IMR-90 (cell line): ENCODE data around the gene RPL26. TPM values are rescaled to one million over a fixed set of nuclear protein-coding genes. Genes with fewer than 3 reads are reported as not detected.

ENCODE experiments used
- ATAC-seq: fragments of 200-7000 bp; cut with Tn5 transposase; 2 replicates; pipeline ENCODE4 v1.9.1; 2020; ENCODE audit warnings: low read depth, mild to moderate bottlenecking, moderate library complexity
- BruUV-seq: library from RNA; stranded (reverse); fragments of 400-500 nt; replicated peaks from 2 replicates; lab custom pipeline; 2021; lab: Mats Ljungman, UMichigan
- CTCF ChIA-PET: fragments of 300-600 bp; formaldehyde crosslinking; extraction: SDS; loops from one replicate; lab custom pipeline; 2021; ENCODE audit warnings: antibody characterized with exemption; lab: Yijun Ruan, JAX
- POLR2A ChIA-PET: fragments of 300-600 bp; sonication (Branson Sonifier 250); formaldehyde crosslinking; loops from one replicate; lab custom pipeline; 2022; ENCODE audit warnings: antibody characterized with exemption; ENCODE audit not compliant: unreplicated experiment; lab: Charles Lee
- DNase-seq: peaks from one replicate; pipeline ENCODE4 v3.0.0; 2013
- H2AFZ ChIP-seq: replicated peaks from 2 replicates; pipeline ENCODE3; 2013; ENCODE audit warnings: low read length, mild to moderate bottlenecking; ENCODE audit not compliant: poor library complexity
- H2AK5ac ChIP-seq: 2 replicates; pipeline ENCODE4 v1.6.1; 2013; ENCODE audit warnings: low read depth, low read length, inconsistent platforms
- H2AK9ac ChIP-seq: replicated peaks from 2 replicates; pipeline ENCODE3; 2013; ENCODE audit warnings: mild to moderate bottlenecking, low read depth, low read length, moderate library complexity; ENCODE audit not compliant: poor library complexity
- H2BK120ac ChIP-seq: 2 replicates; pipeline ENCODE4 v1.6.1; 2013; ENCODE audit warnings: low read depth, low read length, inconsistent platforms
- H2BK15ac ChIP-seq: 3 replicates; pipeline ENCODE4 v1.6.1; 2013; ENCODE audit warnings: low read depth, low read length, inconsistent platforms
- H2BK20ac ChIP-seq: 2 replicates; pipeline ENCODE4 v1.6.1; 2013; ENCODE audit warnings: low read depth, mild to moderate bottlenecking, inconsistent platforms, low read length, moderate library complexity
- H2BK5ac ChIP-seq: 2 replicates; pipeline ENCODE4 v1.6.1; 2013; ENCODE audit warnings: mild to moderate bottlenecking, low read depth, low read length, inconsistent platforms; ENCODE audit not compliant: poor library complexity, severe bottlenecking
- H3K14ac ChIP-seq: replicated peaks from 2 replicates; pipeline ENCODE4 v1.6.1; 2013; ENCODE audit warnings: low read depth, low read length, inconsistent platforms
- H3K18ac ChIP-seq: 2 replicates; pipeline ENCODE4 v1.6.1; 2013; ENCODE audit warnings: low read depth, low read length, control low read depth
- H3K23ac ChIP-seq: 2 replicates; pipeline ENCODE4 v1.6.1; 2013; ENCODE audit warnings: low read depth, low read length, inconsistent platforms
- H3K27ac ChIP-seq: 2 replicates; pipeline ENCODE4 v1.5.1; 2013; ENCODE audit warnings: mild to moderate bottlenecking, control low read depth, low read length; ENCODE audit not compliant: insufficient read depth
- H3K27me3 ChIP-seq: 2 replicates; pipeline ENCODE4 v1.6.1; 2013; ENCODE audit warnings: low read length; ENCODE audit not compliant: control insufficient read depth, insufficient read depth
- H3K36me3 ChIP-seq: 2 replicates; pipeline ENCODE4 v1.6.1; 2013; ENCODE audit warnings: low read length, mixed read lengths; ENCODE audit not compliant: control insufficient read depth, insufficient read depth
- H3K4ac ChIP-seq: 2 replicates; pipeline ENCODE4 v1.6.1; 2013; ENCODE audit warnings: low read depth, low read length, inconsistent platforms
- H3K4me1 ChIP-seq: 2 replicates; pipeline ENCODE4 v1.6.1; 2013; ENCODE audit warnings: low read length, mixed read lengths; ENCODE audit not compliant: control insufficient read depth, insufficient read depth
- H3K4me2 ChIP-seq: 2 replicates; pipeline ENCODE4 v1.6.1; 2013; ENCODE audit warnings: low read depth, mild to moderate bottlenecking, control low read depth, low read length, moderate library complexity
- H3K4me3 ChIP-seq: 2 replicates; pipeline ENCODE4 v1.5.1; 2013; ENCODE audit warnings: low read depth, mild to moderate bottlenecking, control low read depth, low read length, moderate library complexity; ENCODE audit not compliant: insufficient read depth
- H3K56ac ChIP-seq: 2 replicates; pipeline ENCODE4 v1.6.1; 2013; ENCODE audit warnings: low read length, inconsistent platforms; ENCODE audit not compliant: insufficient read depth; ENCODE audit errors: extremely low read depth
- H3K79me1 ChIP-seq, 2 experiments: 2 replicates each; pipeline ENCODE4 v1.6.1; 2013; ENCODE audit warnings: low read length in 2 of 2, inconsistent platforms in 1 of 2, low read depth in 1 of 2
- H3K9ac ChIP-seq: 2 replicates; pipeline ENCODE4 v1.6.1; 2013; ENCODE audit warnings: low read depth, low read length, control low read depth
- H3K9me1 ChIP-seq: 2 replicates; pipeline ENCODE4 v1.6.1; 2013; ENCODE audit warnings: low read length, inconsistent platforms; ENCODE audit not compliant: insufficient read depth
- H3K9me3 ChIP-seq: 2 replicates; pipeline ENCODE4 v1.6.1; 2013; ENCODE audit warnings: low read length; ENCODE audit not compliant: control insufficient read depth, insufficient read depth
- H4K20me1 ChIP-seq: 2 replicates; pipeline ENCODE4 v1.6.1; 2013; ENCODE audit warnings: low read length, inconsistent platforms; ENCODE audit not compliant: insufficient read depth
- H4K5ac ChIP-seq: 2 replicates; pipeline ENCODE4 v1.6.1; 2013; ENCODE audit warnings: mild to moderate bottlenecking, low read depth, low read length, control low read depth
- H4K8ac ChIP-seq, 2 experiments: 2 replicates each; pipeline ENCODE4 v1.6.1; 2013; ENCODE audit warnings: low read depth in 2 of 2, low read length in 2 of 2, control low read depth in 1 of 2, inconsistent platforms in 1 of 2
- H4K91ac ChIP-seq: 2 replicates; pipeline ENCODE4 v1.6.1; 2013; ENCODE audit warnings: low read depth, low read length, inconsistent platforms; ENCODE audit not compliant: insufficient read depth
- BHLHE40 ChIP-seq: fragments of 150-350 bp; IDR thresholded peaks from 2 replicates; pipeline ENCODE4 v1.6.1; 2016; ENCODE audit warnings: mild to moderate bottlenecking, low read depth, low read length
- CEBPB ChIP-seq: IDR thresholded peaks from 2 replicates; pipeline ENCODE4 v1.6.1; 2012; ENCODE audit warnings: low read depth, low read length, improper control_type of control experiment
- CHD1 ChIP-seq: IDR thresholded peaks from 2 replicates; pipeline ENCODE4 v1.6.1; 2012; ENCODE audit warnings: low read depth, low read length, improper control_type of control experiment
- CTCF ChIP-seq: conservative IDR thresholded peaks from 2 replicates; pipeline ENCODE4 v1.5.1; 2012; ENCODE audit warnings: mild to moderate bottlenecking, low read depth, low read length, improper control_type of control experiment
- ELK1 ChIP-seq: fragments of 150-350 bp; IDR thresholded peaks from 2 replicates; pipeline ENCODE4 v1.6.1; 2016; ENCODE audit warnings: low read depth, mild to moderate bottlenecking, low read length, moderate library complexity, borderline replicate concordance
- FOS ChIP-seq: fragments of 150-350 bp; IDR thresholded peaks from 2 replicates; pipeline ENCODE4 v1.6.1; 2016; ENCODE audit warnings: low read depth, low read length
- MAFK ChIP-seq: IDR thresholded peaks from 2 replicates; pipeline ENCODE4 v1.6.1; 2012; ENCODE audit warnings: low read depth, low read length, improper control_type of control experiment
- MAZ ChIP-seq: IDR thresholded peaks from 2 replicates; pipeline ENCODE4 v1.6.1; 2012; ENCODE audit warnings: low read depth, mild to moderate bottlenecking, low read length, improper control_type of control experiment, moderate library complexity, borderline replicate concordance
- MXI1 ChIP-seq: IDR thresholded peaks from 2 replicates; pipeline ENCODE4 v1.6.1; 2012; ENCODE audit warnings: low read depth, mild to moderate bottlenecking, low read length, moderate library complexity, borderline replicate concordance
- NFE2L2 ChIP-seq: fragments of 150-350 bp; IDR thresholded peaks from 2 replicates; pipeline ENCODE4 v1.6.1; 2016; ENCODE audit warnings: low read depth, mild to moderate bottlenecking, low read length
- POLR2A ChIP-seq: IDR thresholded peaks from 2 replicates; pipeline ENCODE4 v1.6.1; 2012; ENCODE audit warnings: mild to moderate bottlenecking, low read depth, low read length
- RAD21 ChIP-seq: IDR thresholded peaks from 2 replicates; pipeline ENCODE4 v1.6.1; 2012; ENCODE audit warnings: low read length, improper control_type of control experiment
- RCOR1 ChIP-seq: IDR thresholded peaks from 2 replicates; pipeline ENCODE4 v1.6.1; 2012; ENCODE audit warnings: mild to moderate bottlenecking, low read length, improper control_type of control experiment; ENCODE audit not compliant: insufficient replicate concordance
- RFX5 ChIP-seq: IDR thresholded peaks from 2 replicates; pipeline ENCODE4 v1.8.0; 2012; ENCODE audit warnings: low read depth, mild to moderate bottlenecking, low read length, moderate library complexity
- SMC3 ChIP-seq: fragments of 150-350 bp; IDR thresholded peaks from 2 replicates; pipeline ENCODE4 v1.6.1; 2016; ENCODE audit warnings: low read depth, mild to moderate bottlenecking, antibody characterized with exemption, low read length, moderate library complexity
- WGBS, 2 experiments: methylation state at CpG; one replicate each; pipeline versions ENCODE4 v1.1.5 to v1.1.7; 2013; ENCODE audit warnings: missing lambda C conversion rate in 2 of 2; ENCODE audit not compliant: insufficient read length in 1 of 2; ENCODE audit errors: extremely low coverage in 2 of 2; 5-methylcytosine and 5-hydroxymethylcytosine counted together
- dilution Hi-C: fragments of 300-500 bp; cut with HindIII; formaldehyde crosslinking; loops from one replicate; pipeline ENCODE4 v1.14.3; 2018; ENCODE audit warnings: low sequenced_read_pairs; ENCODE audit not compliant: unreplicated experiment
- in situ Hi-C: fragments of 300-500 bp; cut with MboI; formaldehyde crosslinking; loops from 3 replicates; pipeline ENCODE4 v1.14.3; 2019; ENCODE audit warnings: low sequenced_read_pairs, inconsistent platforms, mixed read lengths
- intact Hi-C: fragments of 100-400 bp; cut with micrococcal nuclease; formaldehyde crosslinking; loops from 2 replicates; pipeline ENCODE4 v1.10.0; 2022
- polyA plus RNA-seq, 3 experiments: library from polyadenylated mRNA; depleted of rRNA; stranded (reverse); fragments of >200 nt; gene quantifications; 2 replicates each; pipeline ENCODE4 v1.2.3, GENCODE V29; 2012; ENCODE audit warnings: low replicate concordance in 1 of 3
- total RNA-seq: library from RNA; depleted of rRNA; stranded (reverse); fragments of >200 nt; gene quantifications from 2 replicates; pipeline ENCODE4 v1.2.3, GENCODE V29; 2012
- TF ChIP-seq, protein P1 (sequence below): fragments of 150-350 bp; IDR thresholded peaks from 2 replicates; pipeline ENCODE4 v1.6.1; 2017; ENCODE audit warnings: mild to moderate bottlenecking, antibody characterized with exemption, low read length, low read depth

RPL26 gene
- total and polyA plus RNA-seq, 2 of the 4 experiments (the other 2 are of a cell fraction): 4,763 to 5,013 TPM

GRCh38 chr17:8401107-8401506 lies 18.1 kb upstream of the RPL26 start:
- Histone ChIP-seq H3K9ac (no peak overlapping the region), H4K8ac (no peak overlapping the region), H2BK120ac (no peak overlapping the region), H3K9me3 (no peaks in the 10 kb centered on the region), H4K91ac (no peak overlapping the region), H3K27ac (no peak overlapping the region), H4K20me1 (no peaks in the 10 kb centered on the region), H2AK5ac (no peak overlapping the region), H3K18ac (no peak overlapping the region), H2BK5ac (no peak overlapping the region), H3K27me3 (peaks cover 33% of the 10 kb centered on the region), H2BK15ac (no peak overlapping the region), H2BK20ac (no peak overlapping the region), H3K4me3 (no peak overlapping the region), H3K9me1 (no peaks in the 10 kb centered on the region), H3K79me1 (no peaks in the 10 kb centered on the region), H3K4me1 (no peaks in the 10 kb centered on the region), H3K4me2 (no peak overlapping the region), H2AFZ (no peak overlapping the region), H2AK9ac (no peak overlapping the region), H3K36me3 (no peaks in the 10 kb centered on the region), H4K5ac (no peak overlapping the region), H3K14ac (no peak overlapping the region), H3K23ac (no peak overlapping the region), H3K56ac (no peak overlapping the region), H3K4ac (no peak overlapping the region)
- DNase-seq: no peak
- POLR2A ChIA-PET: no interaction called here
- intact Hi-C loops: no loop called here
- TF ChIP-seq SMC3 (no peak), CTCF (no peak), POLR2A (no peak), RAD21 (no peak), BHLHE40 (no peak), RFX5 (no peak), CHD1 (no peak), MAFK (no peak), FOS (no peak), RCOR1 (no peak), MXI1 (no peak), ELK1 (no peak), MAZ (no peak), NFE2L2 (no peak), CEBPB (no peak)
- TF ChIP-seq, protein P1, sequence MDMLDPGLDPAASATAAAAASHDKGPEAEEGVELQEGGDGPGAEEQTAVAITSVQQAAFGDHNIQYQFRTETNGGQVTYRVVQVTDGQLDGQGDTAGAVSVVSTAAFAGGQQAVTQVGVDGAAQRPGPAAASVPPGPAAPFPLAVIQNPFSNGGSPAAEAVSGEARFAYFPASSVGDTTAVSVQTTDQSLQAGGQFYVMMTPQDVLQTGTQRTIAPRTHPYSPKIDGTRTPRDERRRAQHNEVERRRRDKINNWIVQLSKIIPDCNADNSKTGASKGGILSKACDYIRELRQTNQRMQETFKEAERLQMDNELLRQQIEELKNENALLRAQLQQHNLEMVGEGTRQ: no peak
- in situ Hi-C loops: no loop called here
- CTCF ChIA-PET: no interaction called here
- dilution Hi-C loops: no loop called here
- ATAC-seq: no peak
- WGBS, 2 experiments: 42 to 93% methylated on average over 1 to 2 of the region's 2 CpGs
- no TSS peak for BruUV-seq
